OCI-LY1 (cell line): ENCODE results near the gene SLC36A4.

ENCODE experiments used
- CTCF ChIP-seq: fragments of 200-600 bp; sonication (generic), shearing (Covaris generic); IDR thresholded peaks from 2 replicates; pipeline ENCODE4 v1.5.1; 2017; ENCODE audit warnings: mild to moderate bottlenecking, antibody characterized with exemption, low read length, moderate library complexity, mixed read lengths
- EZH2 ChIP-seq: fragments of 200-600 bp; sonication (generic), shearing (Covaris generic); IDR thresholded peaks from 2 replicates; pipeline ENCODE4 v1.8.0; 2017; ENCODE audit warnings: borderline replicate concordance, mixed run types, mild to moderate bottlenecking, antibody characterized with exemption, low read length, moderate library complexity, mixed read lengths

- TF ChIP-seq CTCF (no peak), EZH2 (no peak)
Measured at GRCh38 chr11:93188726-93189125, 9.1 kb downstream of the SLC36A4 start.
